ENCODE results near the gene CLTA. TPM values are rescaled to one million over a fixed set of nuclear protein-coding genes. Genes with fewer than 3 reads are reported as not detected.

Gene CLTA
- total RNA-seq, 1 experiment from 2014 or later = 195 TPM

GRCh38 chr9:36156116-36156515 is 34.6 kb upstream of the CLTA start:
- H3K4me1 ChIP-seq (ENCODE audit: insufficient read depth, low read length) = peaks cover 3% of the 10 kb centered on the region; the same call in 1 of the 2 replicates
- no peak overlapping the region for H3K56ac ChIP-seq (ENCODE audit: insufficient read length, low read depth, low read length)
- TF ChIP-seq, protein P1, sequence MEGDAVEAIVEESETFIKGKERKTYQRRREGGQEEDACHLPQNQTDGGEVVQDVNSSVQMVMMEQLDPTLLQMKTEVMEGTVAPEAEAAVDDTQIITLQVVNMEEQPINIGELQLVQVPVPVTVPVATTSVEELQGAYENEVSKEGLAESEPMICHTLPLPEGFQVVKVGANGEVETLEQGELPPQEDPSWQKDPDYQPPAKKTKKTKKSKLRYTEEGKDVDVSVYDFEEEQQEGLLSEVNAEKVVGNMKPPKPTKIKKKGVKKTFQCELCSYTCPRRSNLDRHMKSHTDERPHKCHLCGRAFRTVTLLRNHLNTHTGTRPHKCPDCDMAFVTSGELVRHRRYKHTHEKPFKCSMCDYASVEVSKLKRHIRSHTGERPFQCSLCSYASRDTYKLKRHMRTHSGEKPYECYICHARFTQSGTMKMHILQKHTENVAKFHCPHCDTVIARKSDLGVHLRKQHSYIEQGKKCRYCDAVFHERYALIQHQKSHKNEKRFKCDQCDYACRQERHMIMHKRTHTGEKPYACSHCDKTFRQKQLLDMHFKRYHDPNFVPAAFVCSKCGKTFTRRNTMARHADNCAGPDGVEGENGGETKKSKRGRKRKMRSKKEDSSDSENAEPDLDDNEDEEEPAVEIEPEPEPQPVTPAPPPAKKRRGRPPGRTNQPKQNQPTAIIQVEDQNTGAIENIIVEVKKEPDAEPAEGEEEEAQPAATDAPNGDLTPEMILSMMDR (conservative IDR thresholded peaks at IDR 0.05) = no peak
- DNase-seq = no peak
- H3K27ac ChIP-seq (ENCODE audit: insufficient read length, low read depth, low read length) = no peak overlapping the region
- H3K23me2 ChIP-seq (ENCODE audit: insufficient read length, low read depth, low read length, poor library complexity, severe bottlenecking) = no peaks in the 10 kb centered on the region
- H3K79me2 ChIP-seq (ENCODE audit: insufficient read depth, low read length) = no peaks in the 10 kb centered on the region
- H3K79me1 ChIP-seq (ENCODE audit: insufficient read depth, low read depth, low read length, poor library complexity, severe bottlenecking) = no peaks in the 10 kb centered on the region
- H3K27ac Mint-ChIP-seq = no peak overlapping the region
- no peak overlapping the region for H3K14ac ChIP-seq (ENCODE audit: insufficient read depth, low read length)
- no peak overlapping the region for H2BK5ac ChIP-seq (ENCODE audit: insufficient read length, low read length)
- no peak overlapping the region for H4K5ac ChIP-seq (ENCODE audit: insufficient read length, low read depth, low read length)
- H4K91ac ChIP-seq (ENCODE audit: insufficient read length, low read depth, low read length) = no peak overlapping the region
- H3K27me3 Mint-ChIP-seq (ENCODE audit: low read depth) = no peaks in the 10 kb centered on the region; the same call in none of the 2 replicates
- H3K4ac ChIP-seq (ENCODE audit: low read depth, low read length) = no peak overlapping the region
- H4K8ac ChIP-seq (replicated peaks; ENCODE audit: insufficient read length, low read depth, low read length) = no peak overlapping the region
- H3T11ph ChIP-seq (ENCODE audit: low read length) = no peak overlapping the region
- no peak overlapping the region for H3K4me3 Mint-ChIP-seq
- H2AK5ac ChIP-seq (ENCODE audit: insufficient read length, low read length) = no peak overlapping the region
- H3K23ac ChIP-seq (ENCODE audit: insufficient read length, low read depth, low read length) = no peak overlapping the region
- H3K9me3 ChIP-seq (ENCODE audit: control insufficient read depth, low read depth, low read length) = no peaks in the 10 kb centered on the region
- no peak overlapping the region for H2BK15ac ChIP-seq (ENCODE audit: low read depth, low read length)
- no peak overlapping the region for H3K18ac ChIP-seq (ENCODE audit: insufficient read length, low read depth, low read length)
- no peaks in the 10 kb centered on the region for H4K20me1 ChIP-seq (ENCODE audit: control insufficient read depth, insufficient read depth, insufficient read length)
- no peaks in the 10 kb centered on the region for H3K27me3 ChIP-seq (ENCODE audit: insufficient read depth, low read length)
- H3K9me3 Mint-ChIP-seq = peaks cover 16 to 22% of the 10 kb centered on the region in 2 experiments
- H2BK20ac ChIP-seq (ENCODE audit: low read depth, low read length, poor library complexity, severe bottlenecking) = no peak overlapping the region
- no peak overlapping the region for H2AFZ ChIP-seq (ENCODE audit: low read length)
- H2BK12ac ChIP-seq (ENCODE audit: insufficient read length, low read depth, low read length) = no peak overlapping the region
- H3K36me3 Mint-ChIP-seq (ENCODE audit: insufficient read depth in 1 of 3, low read depth in 3 of 3) = peaks cover 6 to 23% (median 7%) of the 10 kb centered on the region in 3 experiments; a peak in 5 of 7 replicates
- no CpG with 5 or more reads among the region's 6 CpGs for WGBS (ENCODE audit: extremely low coverage, insufficient read length, low lambda C conversion rate)
- H3K4me1 Mint-ChIP-seq = peaks cover 2 to 6% of the 10 kb centered on the region in 2 experiments
- no peak overlapping the region for H3K9ac ChIP-seq (ENCODE audit: extremely low read depth, insufficient read length, low read length)
- no peak overlapping the region for H2BK120ac ChIP-seq (ENCODE audit: low read depth, low read length, poor library complexity, severe bottlenecking)
- no peak overlapping the region for H3K4me2 ChIP-seq (ENCODE audit: insufficient read depth, insufficient read length, low read length)

All from H9 (cell line).